NCI-H748 (cell line): ENCODE data around the gene ZDHHC14.
"Not testable (repeated sequence)": the region's sequence is repeated elsewhere in the genome, so short reads cannot be mapped to it uniquely, and the experiment has no call there.

Experiments used
- DNase-seq: peaks from one replicate; lab custom pipeline; 2025; ENCODE audit not compliant: unreplicated experiment; lab: John Stamatoyannopoulos, UW

ZDHHC14 gene

DNA sequence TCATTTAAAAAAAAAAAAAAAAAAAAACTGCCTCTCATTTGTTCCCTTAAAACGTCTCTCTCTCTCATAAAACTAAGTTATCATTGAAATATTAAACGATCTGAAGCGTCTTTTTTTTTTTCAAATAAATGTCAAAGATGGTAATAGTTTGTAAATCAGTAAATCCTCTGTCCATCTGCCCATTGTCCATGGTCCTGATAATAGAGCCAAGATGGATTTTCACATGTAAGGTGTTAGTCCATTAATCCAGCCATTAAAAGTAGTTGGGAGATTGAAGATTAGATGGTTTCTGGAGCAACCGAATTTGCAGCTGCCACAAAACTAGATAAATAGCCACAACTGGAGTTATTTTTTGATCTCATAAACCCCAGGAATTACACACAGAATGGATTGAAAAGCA is 296.2 kb downstream of the ZDHHC14 start:
- DNase-seq = no peak

DNA sequence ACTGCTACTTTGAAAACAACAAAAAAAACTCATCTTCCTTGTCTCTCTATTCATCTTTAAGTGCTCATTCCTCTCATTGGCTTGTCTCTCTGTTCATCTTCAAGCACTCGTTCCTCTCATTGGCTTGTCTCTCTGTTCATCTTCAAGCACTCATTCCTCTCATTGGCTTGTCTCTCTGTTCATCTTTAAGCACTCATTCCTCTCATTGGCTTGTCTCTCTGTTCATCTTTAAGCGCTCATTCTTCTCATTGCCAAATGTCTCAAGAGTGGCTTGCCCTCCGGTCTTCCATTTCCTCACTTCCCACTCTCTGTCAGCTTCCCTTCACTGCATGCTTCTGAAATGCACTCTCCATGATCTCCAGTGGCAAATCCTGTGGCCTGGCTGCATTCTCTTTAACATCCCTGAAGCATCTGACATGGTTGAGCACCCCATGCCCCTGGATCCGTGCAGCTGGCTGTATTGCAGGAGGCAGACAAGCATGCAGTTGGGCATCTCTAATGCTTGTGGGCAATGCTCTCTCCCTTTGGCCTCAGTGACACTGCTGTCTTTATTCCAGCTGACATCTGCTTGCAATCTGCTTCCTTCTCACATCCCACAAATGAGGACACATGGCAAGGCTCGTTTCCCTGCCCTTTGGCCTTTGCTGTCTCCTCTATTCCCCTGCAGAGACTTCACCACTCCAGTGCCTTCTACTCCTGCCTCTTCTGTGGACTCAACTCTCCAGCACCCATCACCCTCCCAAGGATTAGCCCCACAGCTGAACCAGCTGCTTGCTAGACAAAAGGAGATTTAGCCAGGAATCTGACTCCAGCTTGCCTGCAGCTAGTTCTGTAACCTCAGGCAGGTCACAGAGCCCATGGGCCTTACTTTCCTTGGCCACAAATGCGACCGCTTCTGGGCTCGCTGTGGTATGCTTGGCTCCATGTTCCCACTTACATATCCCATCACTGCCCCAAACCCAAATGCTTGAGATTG is 298.9 kb downstream of the ZDHHC14 start:
- DNase-seq = no peak

DNA sequence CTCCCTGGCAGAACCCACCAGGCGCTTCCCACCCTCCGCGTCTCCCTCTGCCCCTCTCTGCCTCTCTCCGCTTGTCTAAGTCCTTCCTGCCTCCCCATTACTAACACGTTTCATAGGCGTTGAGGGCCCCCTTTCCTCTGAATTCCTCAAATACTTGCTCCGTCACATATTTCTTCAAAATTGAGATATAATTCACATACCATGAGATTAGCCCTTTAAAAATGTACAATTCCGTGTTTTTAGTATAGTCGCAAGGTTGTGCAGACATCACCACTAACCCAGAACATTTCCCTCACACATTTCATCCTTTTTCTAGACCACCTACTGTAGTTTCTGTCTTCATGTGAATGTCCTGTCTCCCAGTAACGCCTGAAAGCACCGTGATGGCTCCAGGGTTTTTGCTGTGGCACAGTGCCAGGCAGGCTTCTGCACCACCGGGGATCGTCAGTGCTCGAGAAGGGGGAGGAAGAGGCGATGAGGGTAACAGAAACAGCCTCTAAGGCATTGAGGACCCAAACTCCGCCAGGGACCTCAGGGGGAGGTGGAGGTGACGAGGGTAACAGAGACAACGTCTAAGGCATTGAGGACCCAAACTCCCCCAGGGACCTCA is 300.2 kb downstream of the ZDHHC14 start:
- DNase-seq = no peak

DNA sequence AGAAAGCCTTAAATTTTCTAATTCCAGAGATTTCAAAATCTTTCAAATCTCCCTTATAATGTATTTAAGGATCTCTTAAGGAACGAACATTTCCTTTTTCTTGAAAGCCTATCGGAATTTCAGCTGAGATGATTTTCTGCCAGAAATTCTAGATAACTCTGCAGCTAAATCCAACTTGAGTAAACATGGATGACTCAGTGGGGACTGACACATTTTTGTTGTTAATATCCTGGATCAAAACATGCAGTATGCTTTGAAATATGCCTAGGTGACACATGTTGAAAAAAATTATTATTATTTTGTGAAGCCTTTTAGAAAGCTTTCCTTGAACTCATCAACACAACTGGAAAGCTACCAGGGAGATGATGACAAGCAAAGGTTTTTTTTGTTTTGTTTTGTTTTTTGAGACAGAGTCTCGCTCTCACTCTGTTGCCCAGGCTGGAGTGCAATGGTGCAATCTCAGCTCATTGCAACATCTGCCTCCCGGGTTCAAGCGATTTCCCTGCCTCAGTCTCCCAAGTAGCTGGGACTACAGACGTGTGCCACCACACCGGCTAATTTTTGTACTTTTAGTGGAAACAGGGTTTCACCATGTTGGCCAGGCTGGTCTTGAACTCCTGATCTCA is 302.0 kb downstream of the ZDHHC14 start:
- DNase-seq = no peak

DNA sequence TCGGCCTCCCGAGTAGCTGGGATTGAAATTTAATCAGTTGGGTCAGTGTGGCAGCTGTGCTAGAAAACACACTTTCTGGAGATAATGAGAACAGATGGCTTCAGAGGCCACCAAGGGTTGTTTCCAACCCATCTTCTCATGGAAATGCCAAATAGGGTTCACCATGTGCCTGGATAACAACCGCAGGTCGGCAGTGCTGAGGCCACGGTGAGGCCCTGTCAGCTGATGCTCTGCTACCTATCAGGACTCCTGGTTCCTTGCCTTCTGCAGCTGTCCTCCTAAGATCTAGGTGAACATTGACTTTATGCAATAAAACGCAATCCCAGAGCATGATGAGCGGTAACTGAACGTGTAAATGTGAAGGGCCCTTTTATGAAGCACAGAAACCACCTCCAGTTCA is 302.7 kb downstream of the ZDHHC14 start:
- no peak for DNase-seq

DNA sequence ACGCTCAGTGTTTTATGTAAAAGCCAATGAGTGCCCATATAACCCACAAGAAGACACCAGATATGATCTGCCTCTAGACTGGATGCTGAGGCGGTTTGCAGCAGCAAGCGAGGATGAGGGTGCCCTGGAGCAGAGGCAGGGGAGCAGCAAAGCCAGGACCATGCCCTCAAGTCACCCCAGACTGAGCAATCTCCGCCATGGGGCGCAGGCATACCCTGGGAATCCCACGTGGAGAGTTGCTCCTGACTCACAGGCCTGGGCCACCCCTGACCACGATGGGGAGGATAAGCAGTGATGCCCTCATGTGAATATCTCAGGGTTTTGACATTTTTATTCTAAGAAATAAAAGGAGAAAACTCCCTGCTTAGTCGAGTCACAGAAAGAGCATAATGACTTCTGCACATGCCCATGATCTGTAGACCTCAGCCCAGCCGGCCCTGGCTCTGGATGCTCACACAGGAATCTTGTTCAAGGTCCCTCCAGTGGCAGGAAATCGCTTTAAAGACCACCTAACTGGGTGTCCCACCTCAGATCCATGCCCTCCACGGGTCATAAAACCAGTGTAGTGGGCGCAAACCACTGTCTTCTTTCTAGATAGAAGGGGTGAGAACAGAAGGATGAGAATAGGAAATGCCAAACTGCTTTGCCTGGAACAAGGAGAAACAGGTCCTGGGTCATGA is 303.8 kb downstream of the ZDHHC14 start:
- no peak for DNase-seq

DNA sequence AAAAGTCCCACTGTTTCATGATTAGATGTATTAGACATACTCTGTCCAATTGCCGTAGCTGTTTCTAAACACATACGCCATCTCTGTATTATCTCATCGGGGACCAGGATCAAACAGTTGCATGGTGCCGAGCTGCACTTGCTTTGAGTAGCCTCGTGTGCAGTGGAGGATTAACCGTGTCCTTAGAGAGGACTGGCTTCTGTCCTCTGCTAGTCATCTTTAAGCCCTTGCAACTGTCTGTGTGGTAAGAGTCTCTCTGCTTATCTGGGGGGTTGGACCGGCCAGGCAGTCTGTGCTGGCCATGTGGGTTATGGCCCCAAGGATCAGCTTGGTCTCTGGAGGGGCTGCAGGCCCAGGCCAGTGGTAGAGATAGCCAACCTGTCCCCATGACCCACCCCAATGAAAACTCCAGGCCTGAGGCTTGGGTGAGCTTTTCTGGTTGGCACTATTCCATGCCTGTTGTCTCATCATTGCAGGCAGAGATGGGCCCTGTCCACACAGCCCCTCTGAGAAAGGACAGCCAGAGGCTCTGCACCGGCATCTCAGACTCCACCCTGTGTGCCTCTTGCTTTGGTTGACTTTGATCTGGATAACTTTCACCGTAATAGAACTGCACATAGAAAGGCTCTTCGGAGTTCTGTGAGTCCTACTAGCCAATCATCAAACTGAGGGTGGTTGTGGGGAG is 304.7 kb downstream of the ZDHHC14 start:
- no peak for DNase-seq

DNA sequence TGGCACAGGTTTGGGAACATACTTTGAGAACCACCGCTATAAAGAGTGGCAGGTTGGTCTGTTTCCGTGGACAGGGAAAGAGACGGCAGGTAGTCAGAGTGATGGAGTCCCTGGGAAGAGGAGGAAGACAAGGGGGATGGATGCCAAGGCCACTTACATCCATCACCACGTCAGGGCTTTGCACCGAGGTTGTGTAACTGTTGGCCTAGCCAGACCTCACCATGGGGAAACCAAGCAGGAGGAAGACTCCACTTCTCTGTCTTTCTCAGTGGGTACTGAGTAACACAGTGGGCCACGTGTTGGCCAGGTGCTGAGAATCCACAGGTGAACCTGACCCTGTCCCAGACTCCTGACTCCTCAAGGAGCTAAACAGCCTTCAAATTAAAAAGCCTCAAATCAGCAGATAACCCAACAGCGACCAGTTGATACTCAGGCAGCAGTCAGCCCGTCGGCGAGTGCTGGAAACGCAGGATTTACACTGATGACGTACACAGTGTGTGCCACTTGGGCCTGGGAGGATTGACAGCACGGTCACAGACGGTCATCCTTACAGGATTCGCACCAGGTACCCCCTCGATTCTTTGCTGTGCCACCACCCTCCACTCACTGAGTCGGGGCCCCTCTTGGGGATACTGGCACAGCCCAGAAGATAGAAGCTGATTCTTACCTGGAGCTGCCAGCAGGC is 307.4 kb downstream of the ZDHHC14 start:
- DNase-seq = no peak

DNA sequence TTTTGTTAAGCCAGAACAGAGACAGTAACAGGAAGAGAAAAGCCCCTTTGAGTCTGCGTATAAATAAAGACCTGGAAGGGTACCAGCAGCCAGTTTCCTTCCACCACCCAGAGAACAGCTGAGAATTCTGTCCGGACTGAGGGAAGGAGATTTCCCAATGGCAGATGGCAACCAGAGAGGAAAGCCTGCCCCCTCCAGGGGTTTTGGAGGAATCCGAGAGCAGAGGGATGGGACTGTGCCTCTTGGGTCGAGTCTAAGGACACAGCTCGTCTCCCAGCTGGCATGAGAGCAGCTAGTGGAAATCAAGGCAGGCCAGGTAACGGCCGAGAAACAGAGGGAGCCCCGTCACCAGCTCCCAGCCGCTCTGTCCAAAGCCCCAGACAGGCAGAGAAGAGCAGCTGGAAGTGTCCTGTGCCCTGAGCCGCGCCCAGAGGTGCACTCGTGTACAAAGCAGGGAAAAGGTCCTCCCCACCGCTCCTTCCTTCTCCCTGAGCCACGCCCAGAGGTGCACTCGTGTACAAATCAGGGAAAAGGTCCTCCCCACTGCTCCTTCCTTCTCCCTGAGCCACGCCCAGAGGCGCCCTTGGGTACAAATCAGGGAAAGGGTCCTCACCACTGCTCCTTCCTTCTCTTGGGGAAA is 308.1 kb downstream of the ZDHHC14 start:
- DNase-seq = peak; percentile 35

DNA sequence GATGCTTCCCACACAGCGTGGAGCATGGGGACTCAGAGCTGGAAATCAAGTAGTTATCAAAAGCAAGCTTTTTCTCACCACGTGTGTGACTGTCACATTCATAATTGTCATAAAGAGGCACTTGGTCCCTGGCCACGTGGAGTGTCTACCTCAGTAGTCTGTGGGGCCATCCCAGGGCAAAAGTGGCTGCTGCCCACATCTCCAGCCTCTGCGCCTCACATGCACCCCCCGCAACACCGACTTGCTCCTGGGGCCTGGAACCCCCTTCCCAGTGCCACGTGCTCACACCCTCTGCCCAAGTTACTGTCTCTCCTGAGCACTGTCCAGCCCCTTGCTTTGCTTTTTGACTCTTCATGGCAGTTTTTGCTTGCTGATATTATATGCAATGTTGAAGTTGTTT is 308.9 kb downstream of the ZDHHC14 start:
- no peak for DNase-seq

DNA sequence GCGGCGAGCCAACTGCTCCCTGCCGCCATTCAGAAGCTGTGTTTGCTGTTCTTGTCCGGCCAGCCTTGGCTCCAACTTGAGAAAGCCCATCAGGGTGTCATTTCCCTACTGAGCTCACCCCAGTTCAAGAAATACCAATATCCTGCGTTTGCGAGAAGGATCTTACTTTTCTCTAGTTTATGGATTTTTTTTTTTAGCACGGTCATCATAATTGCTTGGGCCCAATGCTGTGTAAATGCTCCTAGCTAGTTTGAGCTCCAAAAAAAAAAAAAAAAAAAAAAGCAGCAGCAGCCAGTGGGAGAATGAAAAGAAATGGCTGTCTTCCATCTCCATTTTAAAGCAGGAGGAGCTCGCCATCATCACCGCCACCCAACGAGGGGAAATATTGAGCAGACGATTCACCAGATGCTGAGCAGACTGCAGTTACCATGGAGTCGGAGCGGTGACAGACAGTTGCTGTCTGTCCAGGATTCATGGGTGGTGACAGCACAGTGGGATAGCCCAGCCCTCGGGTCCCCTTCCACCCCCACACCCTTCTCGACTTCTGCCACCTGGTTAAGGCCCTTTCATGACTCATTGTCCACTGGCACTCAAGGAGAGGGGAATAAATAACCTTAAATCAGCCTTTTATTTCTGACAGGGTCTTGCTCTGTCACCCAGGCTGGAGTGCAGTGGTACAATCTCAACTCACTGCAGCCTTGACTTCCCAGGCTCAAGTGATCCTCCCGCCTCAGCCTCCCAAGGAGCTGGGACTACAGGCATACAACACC is 309.6 kb downstream of the ZDHHC14 start:
- no peak for DNase-seq

DNA sequence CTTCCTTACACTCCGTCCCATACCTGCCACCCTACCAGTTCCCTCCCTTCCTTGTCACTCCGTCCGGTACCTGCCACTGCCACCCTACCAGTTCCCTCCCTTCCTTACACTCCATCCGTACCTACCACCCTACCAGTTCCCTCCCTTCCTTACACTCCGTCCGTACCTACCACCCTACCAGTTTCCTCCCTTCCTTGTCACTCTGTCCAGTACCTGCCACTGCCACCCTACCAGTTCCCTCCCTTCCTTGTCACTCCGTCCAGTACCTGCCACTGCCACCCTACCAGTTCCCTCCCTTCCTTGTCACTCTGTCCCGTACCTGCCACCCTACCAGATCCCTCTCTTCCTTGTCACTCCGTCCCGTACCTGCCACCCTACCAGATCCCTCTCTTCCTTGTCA is 310.6 kb downstream of the ZDHHC14 start:
- DNase-seq = not testable (repeated sequence)

DNA sequence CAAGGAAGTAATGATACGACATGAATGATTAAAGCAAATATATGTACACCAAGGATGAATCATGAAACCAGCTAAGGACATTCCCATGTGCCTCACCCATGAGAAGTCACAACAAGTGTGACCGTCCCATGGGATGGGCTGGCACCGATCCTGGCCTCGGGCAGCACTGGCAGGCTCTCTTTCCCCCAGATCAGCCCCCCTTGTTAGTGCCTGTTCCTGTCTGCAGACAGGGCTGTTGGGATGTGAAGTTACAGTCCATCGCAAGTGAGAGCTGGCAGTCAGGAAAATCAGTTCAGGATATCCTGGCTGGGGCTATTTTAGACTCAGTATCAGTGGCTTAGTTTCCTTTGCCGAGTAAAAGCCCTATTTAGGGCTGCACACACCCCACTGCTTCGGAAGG is 312.9 kb downstream of the ZDHHC14 start:
- no peak for DNase-seq

DNA sequence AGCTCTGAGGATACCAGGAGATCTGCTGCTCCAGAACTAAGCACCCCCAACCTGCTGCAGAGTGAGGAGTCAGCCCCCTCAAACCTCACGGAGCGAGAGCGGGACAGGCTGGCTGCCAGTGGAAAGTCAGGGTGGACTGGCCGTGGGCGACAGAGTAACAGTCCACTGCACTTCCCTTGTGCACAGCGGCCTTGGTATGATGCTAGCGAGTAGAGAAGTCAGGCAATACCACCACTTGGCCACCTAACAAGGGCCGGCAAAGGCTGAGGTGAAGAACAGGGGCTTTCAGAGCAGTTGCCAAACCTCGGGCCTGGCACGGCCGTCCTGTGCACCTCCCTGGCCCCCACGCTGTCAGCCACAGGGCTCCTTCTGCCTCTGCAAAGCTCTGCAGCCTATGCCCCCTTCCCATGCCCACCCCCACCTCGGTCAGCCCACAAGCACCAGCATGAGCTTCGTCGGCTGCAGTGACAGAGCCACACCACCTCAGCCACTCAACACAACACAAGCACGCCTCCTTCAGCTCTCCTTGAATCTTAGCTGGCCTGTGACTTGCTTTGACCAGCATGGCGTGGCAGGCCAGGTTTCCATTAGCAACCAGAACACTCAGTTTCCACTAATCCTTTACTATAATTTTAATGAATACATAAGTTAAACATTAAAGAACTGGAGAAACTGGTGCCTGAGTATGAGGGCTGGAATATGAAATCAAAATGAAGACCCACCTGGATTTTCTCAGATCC is 314.5 kb downstream of the ZDHHC14 start:
- DNase-seq = no peak

DNA sequence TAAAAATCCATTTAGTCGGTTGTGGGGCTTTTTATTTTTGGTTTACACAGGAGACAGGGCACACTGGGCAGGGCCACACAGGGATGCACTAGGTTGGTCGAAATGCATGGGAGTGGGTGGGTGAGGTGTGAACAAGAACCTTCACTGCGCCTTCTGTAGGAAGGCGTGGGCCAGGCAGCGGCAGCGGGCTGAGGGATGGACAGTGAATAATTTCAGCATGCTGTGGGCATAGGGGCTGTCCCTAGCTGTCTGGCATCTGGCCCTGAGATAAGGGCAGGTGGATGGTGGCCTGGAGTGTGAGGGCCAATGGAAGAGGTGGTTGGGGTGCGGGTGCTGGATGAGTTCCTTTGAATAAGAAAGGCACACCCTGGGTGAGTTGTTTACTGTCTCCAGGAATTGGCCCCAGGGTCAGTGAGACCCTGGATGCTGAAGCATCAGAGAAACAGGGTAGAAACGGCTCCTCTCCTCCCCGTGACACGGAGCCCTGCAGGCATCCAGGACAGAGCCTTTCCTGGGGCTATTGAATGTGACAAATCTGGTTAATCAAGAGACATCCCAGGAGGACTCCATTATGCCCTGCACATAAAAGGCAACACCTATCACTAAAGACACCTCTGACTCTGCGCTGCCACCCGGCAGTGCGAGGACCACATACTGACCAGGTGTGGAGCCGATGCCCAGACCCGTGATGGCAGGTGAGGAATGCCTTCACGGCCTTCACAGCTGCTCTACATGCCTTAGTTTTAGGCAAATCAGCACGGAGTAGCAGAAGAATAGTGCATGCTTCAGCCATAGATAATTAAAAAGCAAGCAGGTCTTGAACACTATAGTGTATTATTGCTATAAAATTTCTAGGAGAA is 319.0 kb downstream of the ZDHHC14 start:
- no peak for DNase-seq

DNA sequence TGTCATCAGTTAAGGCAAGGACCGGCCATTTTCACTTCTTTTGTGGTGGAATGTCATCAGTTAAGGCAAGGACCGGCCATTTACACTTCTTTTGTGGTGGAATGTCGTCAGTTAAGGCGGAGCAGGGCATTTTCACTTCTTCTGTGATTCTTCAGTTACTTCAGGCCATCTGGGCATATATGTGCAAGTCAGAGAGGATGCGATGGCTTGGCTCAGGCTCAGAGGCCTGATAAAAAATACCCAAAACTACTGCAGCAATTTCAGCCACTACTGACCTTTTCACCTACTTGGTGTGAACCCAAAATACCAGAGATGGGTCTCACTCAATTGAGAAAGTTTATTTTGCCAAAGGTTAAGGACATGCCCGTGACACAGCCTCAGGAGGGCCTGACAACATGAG is 325.4 kb downstream of the ZDHHC14 start:
- DNase-seq = not testable (repeated sequence)

DNA sequence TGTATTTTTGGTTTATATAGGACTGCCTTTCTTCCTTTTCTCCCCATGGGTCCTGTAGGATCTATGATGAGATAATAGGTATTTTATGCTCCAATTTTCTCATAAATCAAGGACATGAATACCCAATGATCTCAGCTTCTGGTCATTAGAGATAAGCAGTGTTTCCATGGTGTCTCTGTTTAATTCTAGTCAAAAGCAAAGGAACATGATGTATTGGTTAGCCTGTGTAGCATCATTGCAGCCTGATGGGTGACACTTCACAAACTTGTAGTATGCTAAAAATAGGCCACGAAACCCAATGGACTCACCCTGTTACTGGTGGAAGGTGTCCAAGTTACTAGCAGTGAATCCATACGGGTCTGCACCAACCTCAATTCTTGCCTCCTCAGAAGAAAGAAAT is 325.9 kb downstream of the ZDHHC14 start:
- DNase-seq = no peak
